SK-N-SH treated with all-trans-retinoic acid at 6 μM for 48 hours (cell line): ENCODE results near the gene C9.
A peak's percentile ranks its signal among the peaks of the same experiment; 100 is the strongest.

Experiments used
- ATAC-seq: fragments of 200-7000 bp; cut with Tn5 transposase; 3 replicates; pipeline ENCODE4 v1.9.1; 2020; ENCODE audit warnings: mild to moderate bottlenecking, moderate library complexity
- ARNTL ChIP-seq: fragments of 450-650 bp; formaldehyde crosslinking; IDR thresholded peaks from 2 replicates; pipeline ENCODE4 v1.5.0; 2020; ENCODE audit warnings: low read depth, mild to moderate bottlenecking, moderate library complexity, borderline replicate concordance
- BACH2 ChIP-seq: fragments of 250-450 bp; sonication (Bioruptor Pico); IDR thresholded peaks from 2 replicates; pipeline ENCODE4 v1.9.0; 2021; ENCODE audit warnings: mild to moderate bottlenecking, borderline replicate concordance
- CSDC2 ChIP-seq: fragments of 250-450 bp; sonication (Bioruptor Pico); IDR thresholded peaks from 2 replicates; pipeline ENCODE4 v1.5.0; 2020; ENCODE audit warnings: mild to moderate bottlenecking, moderate library complexity
- GLIS3 ChIP-seq: fragments of 250-450 bp; sonication (Bioruptor Pico); IDR thresholded peaks from 2 replicates; pipeline ENCODE4 v1.5.0; 2020; ENCODE audit warnings: mild to moderate bottlenecking, moderate library complexity
- ISL1 ChIP-seq: fragments of 250-450 bp; sonication (Bioruptor Pico); IDR thresholded peaks from 2 replicates; pipeline ENCODE4 v2.1.2; 2022; ENCODE audit warnings: mild to moderate bottlenecking, moderate library complexity
- OSR1 ChIP-seq: fragments of 250-450 bp; sonication (Bioruptor Pico); IDR thresholded peaks from 2 replicates; pipeline ENCODE4 v1.8.0; 2022; ENCODE audit warnings: moderate library complexity, mild to moderate bottlenecking, inconsistent platforms
- PPARA ChIP-seq: fragments of 250-450 bp; sonication (Bioruptor Pico); IDR thresholded peaks from 2 replicates; pipeline ENCODE4 v1.5.0; 2020; ENCODE audit warnings: mild to moderate bottlenecking, borderline replicate concordance
- RARB ChIP-seq: fragments of 250-450 bp; sonication (Bioruptor Pico); IDR thresholded peaks from 2 replicates; pipeline ENCODE4 v1.8.0; 2021; ENCODE audit warnings: mild to moderate bottlenecking, moderate library complexity
- SNAI2 ChIP-seq: fragments of 250-450 bp; sonication (Bioruptor Pico); IDR thresholded peaks from 2 replicates; pipeline ENCODE4 v1.5.0; 2020; ENCODE audit warnings: mild to moderate bottlenecking, moderate library complexity
- TCF4 ChIP-seq: fragments of 250-450 bp; sonication (Bioruptor Pico); IDR thresholded peaks from 2 replicates; pipeline ENCODE4 v1.8.0; 2021; ENCODE audit warnings: mild to moderate bottlenecking, moderate library complexity, borderline replicate concordance
- TOX ChIP-seq: fragments of 250-450 bp; sonication (Bioruptor Pico); IDR thresholded peaks from 2 replicates; pipeline ENCODE4 v1.8.0; 2021; ENCODE audit warnings: mild to moderate bottlenecking, moderate library complexity, borderline replicate concordance
- ZFP3 ChIP-seq: fragments of 250-450 bp; sonication (Bioruptor Pico); IDR thresholded peaks from 2 replicates; pipeline ENCODE4 v1.5.0; 2020; ENCODE audit warnings: mild to moderate bottlenecking, moderate library complexity
- ZFP30 ChIP-seq: fragments of 450-650 bp; formaldehyde crosslinking; IDR thresholded peaks from 2 replicates; pipeline ENCODE4 v1.5.0; 2022; ENCODE audit warnings: mild to moderate bottlenecking, moderate library complexity
- ZNF565 ChIP-seq: fragments of 450-650 bp; formaldehyde crosslinking; conservative IDR thresholded peaks from 2 replicates; pipeline ENCODE4 v1.5.0; 2020; ENCODE audit warnings: low read depth, mild to moderate bottlenecking, moderate library complexity
- ZNF70 ChIP-seq: fragments of 450-650 bp; formaldehyde crosslinking; IDR thresholded peaks from 2 replicates; pipeline ENCODE4 v1.5.0; 2020; ENCODE audit warnings: mild to moderate bottlenecking, moderate library complexity
- TF ChIP-seq, protein P1 (sequence below): fragments of 250-450 bp; sonication (Bioruptor Pico); IDR thresholded peaks from 2 replicates; pipeline ENCODE4 v1.5.1; 2020; ENCODE audit warnings: low read depth, mild to moderate bottlenecking, moderate library complexity
- TF ChIP-seq, protein P2 (sequence below): fragments of 250-450 bp; sonication (Bioruptor Pico); IDR thresholded peaks from 2 replicates; pipeline ENCODE4 v1.8.0; 2021; ENCODE audit warnings: low read depth, mild to moderate bottlenecking, moderate library complexity, borderline replicate concordance
- TF ChIP-seq, protein P3 (sequence below): fragments of 250-450 bp; sonication (Bioruptor Pico); IDR thresholded peaks from 2 replicates; pipeline ENCODE4 v1.5.1; 2021; ENCODE audit warnings: mild to moderate bottlenecking, moderate library complexity
- TF ChIP-seq, protein P4 (sequence below): fragments of 250-450 bp; sonication (Bioruptor Pico); IDR thresholded peaks from 2 replicates; pipeline ENCODE4 v1.8.0; 2020; ENCODE audit warnings: mild to moderate bottlenecking, moderate library complexity, borderline replicate concordance

C9 gene

DNA sequence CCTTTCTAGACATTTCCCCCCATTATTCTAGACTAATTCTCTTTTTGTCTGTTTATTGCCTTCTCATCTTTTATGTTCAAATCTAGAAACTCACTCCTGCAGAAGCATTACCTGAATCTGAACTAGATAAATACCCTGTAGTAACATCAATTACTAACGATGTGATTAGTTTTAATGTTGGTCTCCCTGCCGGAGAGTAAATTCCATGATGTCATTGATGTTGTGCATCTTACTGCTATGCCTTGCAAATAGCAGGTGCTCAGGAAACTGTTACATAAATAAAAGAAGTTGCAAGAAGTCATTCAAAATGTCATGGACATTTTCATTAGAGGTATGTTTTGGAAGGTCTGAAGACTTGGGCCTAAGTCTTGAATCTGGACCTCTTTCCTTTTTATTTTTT lies 23.0 kb upstream of the C9 start:
- TF ChIP-seq, protein P1, sequence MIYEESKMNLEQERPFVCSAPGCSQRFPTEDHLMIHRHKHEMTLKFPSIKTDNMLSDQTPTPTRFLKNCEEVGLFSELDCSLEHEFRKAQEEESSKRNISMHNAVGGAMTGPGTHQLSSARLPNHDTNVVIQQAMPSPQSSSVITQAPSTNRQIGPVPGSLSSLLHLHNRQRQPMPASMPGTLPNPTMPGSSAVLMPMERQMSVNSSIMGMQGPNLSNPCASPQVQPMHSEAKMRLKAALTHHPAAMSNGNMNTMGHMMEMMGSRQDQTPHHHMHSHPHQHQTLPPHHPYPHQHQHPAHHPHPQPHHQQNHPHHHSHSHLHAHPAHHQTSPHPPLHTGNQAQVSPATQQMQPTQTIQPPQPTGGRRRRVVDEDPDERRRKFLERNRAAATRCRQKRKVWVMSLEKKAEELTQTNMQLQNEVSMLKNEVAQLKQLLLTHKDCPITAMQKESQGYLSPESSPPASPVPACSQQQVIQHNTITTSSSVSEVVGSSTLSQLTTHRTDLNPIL: no peak
- TF ChIP-seq ZNF70 (no peak), ZFP3 (CRISPR knock-in tag) (no peak), RARB (CRISPR knock-in tag) (no peak), SNAI2 (CRISPR knock-in tag) (no peak), TOX (CRISPR knock-in tag) (no peak), BACH2 (CRISPR knock-in tag) (no peak), ZNF565 (CRISPR knock-in tag) (no peak), CSDC2 (CRISPR knock-in tag) (no peak), ISL1 (CRISPR knock-in tag) (no peak), ARNTL (CRISPR knock-in tag) (no peak)
- TF ChIP-seq, protein P2, sequence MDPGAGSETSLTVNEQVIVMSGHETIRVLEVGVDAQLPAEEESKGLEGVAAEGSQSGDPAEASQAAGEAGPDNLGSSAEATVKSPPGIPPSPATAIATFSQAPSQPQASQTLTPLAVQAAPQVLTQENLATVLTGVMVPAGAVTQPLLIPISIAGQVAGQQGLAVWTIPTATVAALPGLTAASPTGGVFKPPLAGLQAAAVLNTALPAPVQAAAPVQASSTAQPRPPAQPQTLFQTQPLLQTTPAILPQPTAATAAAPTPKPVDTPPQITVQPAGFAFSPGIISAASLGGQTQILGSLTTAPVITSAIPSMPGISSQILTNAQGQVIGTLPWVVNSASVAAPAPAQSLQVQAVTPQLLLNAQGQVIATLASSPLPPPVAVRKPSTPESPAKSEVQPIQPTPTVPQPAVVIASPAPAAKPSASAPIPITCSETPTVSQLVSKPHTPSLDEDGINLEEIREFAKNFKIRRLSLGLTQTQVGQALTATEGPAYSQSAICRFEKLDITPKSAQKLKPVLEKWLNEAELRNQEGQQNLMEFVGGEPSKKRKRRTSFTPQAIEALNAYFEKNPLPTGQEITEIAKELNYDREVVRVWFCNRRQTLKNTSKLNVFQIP (CRISPR knock-in tag): no peak
- TF ChIP-seq, protein P3, sequence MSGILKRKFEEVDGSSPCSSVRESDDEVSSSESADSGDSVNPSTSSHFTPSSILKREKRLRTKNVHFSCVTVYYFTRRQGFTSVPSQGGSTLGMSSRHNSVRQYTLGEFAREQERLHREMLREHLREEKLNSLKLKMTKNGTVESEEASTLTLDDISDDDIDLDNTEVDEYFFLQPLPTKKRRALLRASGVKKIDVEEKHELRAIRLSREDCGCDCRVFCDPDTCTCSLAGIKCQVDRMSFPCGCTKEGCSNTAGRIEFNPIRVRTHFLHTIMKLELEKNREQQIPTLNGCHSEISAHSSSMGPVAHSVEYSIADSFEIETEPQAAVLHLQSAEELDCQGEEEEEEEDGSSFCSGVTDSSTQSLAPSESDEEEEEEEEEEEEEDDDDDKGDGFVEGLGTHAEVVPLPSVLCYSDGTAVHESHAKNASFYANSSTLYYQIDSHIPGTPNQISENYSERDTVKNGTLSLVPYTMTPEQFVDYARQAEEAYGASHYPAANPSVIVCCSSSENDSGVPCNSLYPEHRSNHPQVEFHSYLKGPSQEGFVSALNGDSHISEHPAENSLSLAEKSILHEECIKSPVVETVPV (CRISPR knock-in tag): no peak
- no peak for ATAC-seq

DNA sequence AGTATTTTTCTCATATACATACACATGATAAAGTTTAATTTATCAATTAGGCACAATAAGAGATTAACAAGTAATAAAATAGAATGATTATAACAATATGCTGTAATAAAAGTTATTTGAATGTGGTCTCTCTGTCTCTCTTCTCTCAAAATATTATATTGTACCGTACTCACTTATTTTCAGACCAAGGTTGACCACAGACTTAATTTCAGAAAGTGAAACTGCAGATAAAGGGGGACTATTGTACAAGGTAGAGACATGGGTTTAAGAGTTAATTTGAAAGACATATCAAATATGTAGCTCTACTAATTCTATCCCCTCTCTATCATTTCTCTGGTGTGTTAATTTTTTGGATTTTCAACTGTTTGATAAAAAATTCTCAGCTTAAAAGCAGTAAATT lies 20.0 kb upstream of the C9 start:
- ATAC-seq: no peak
- TF ChIP-seq OSR1 (CRISPR knock-in tag) (no peak), ARNTL (CRISPR knock-in tag) (no peak), BACH2 (CRISPR knock-in tag) (no peak), GLIS3 (CRISPR knock-in tag) (no peak), ZFP30 (CRISPR knock-in tag) (no peak), ZNF70 (no peak), RARB (CRISPR knock-in tag) (no peak)
- TF ChIP-seq, protein P4, sequence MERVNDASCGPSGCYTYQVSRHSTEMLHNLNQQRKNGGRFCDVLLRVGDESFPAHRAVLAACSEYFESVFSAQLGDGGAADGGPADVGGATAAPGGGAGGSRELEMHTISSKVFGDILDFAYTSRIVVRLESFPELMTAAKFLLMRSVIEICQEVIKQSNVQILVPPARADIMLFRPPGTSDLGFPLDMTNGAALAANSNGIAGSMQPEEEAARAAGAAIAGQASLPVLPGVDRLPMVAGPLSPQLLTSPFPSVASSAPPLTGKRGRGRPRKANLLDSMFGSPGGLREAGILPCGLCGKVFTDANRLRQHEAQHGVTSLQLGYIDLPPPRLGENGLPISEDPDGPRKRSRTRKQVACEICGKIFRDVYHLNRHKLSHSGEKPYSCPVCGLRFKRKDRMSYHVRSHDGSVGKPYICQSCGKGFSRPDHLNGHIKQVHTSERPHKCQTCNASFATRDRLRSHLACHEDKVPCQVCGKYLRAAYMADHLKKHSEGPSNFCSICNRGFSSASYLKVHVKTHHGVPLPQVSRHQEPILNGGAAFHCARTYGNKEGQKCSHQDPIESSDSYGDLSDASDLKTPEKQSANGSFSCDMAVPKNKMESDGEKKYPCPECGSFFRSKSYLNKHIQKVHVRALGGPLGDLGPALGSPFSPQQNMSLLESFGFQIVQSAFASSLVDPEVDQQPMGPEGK: no peak
- TF ChIP-seq, protein P3 (CRISPR knock-in tag): no peak

DNA sequence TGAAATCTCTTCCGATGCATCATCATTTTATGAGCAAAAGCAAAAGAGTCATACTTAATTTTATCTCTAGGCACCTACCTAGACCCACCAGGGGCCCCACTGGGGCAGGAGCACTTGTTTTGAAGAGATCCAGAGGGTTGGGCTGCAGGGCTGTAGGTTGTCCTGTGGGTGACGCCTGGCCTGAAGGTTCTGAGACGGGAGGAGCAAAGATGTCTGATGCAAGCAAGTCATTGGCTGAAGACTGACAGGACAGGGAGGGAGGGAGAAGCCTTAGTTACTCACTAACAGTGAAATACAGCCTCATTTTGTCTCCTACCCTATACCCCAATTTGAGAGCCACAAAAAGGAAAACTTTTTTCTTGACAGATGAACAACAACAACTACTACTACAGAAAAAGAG lies 17.1 kb upstream of the C9 start:
- TF ChIP-seq, protein P3 (CRISPR knock-in tag): no peak
- TF ChIP-seq GLIS3 (CRISPR knock-in tag): no peak
- no peak for TF ChIP-seq ZNF70
- TF ChIP-seq ZFP3 (CRISPR knock-in tag): no peak
- TF ChIP-seq TOX (CRISPR knock-in tag): no peak
- TF ChIP-seq PPARA (CRISPR knock-in tag): no peak
- no peak for TF ChIP-seq TCF4 (CRISPR knock-in tag)
- TF ChIP-seq, protein P4: no peak
- no peak for TF ChIP-seq CSDC2 (CRISPR knock-in tag)
- peak; percentile 39; the same call in 1 of the 3 replicates for ATAC-seq
